Measurements from ENCODE around the gene CHAD.

The CHAD gene

DNA sequence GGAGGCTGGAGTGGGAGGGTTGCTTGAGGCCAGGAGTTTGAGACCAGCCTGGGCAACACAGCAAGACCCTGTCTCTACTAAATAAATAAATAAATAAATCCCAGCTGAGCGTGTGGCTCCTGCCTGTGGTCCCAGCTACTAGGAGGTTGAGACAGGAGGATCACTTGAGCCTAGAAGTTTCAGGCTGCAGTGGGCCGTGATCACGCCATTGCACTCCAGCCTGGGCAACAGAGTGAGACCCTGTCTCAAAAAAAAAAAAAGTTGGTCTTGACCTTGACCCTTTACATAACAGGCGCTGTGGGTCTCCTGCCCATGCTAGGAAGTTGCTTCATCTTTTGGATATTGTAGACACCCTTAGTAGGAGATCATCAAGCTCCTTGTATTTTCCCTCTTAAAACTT is 31.3 kb downstream of the CHAD start:
- Histone ChIP-seq H4K8ac (ENCODE audit: low read length) (no peak overlapping the region), H3K79me1 (replicated peaks; ENCODE audit: low read length, poor library complexity, severe bottlenecking) (peaks cover 22% of the 10 kb centered on the region), H3K4me1 (ENCODE audit: control insufficient read depth, insufficient read depth, low read depth, low read length) (peaks cover 2% of the 10 kb centered on the region), H3K27me3 (ENCODE audit: control insufficient read depth in 1 of 2, insufficient read depth in 1 of 2, low read length in 2 of 2) (no peaks in the 10 kb centered on the region), H3K36me3 (ENCODE audit: control insufficient read depth in 1 of 2, insufficient read depth in 2 of 2, low read depth in 1 of 2, low read length in 2 of 2) (peaks cover 5 to 6% of the 10 kb centered on the region in 2 experiments), H2BK12ac (ENCODE audit: low read length in 2 of 2) (no peak overlapping the region), H3K27ac (ENCODE audit: low read length, poor library complexity, severe bottlenecking) (no peak overlapping the region), H3K18ac (ENCODE audit: low read depth in 1 of 2, low read length in 2 of 2) (no peak overlapping the region), H3K9me3 (ENCODE audit: control insufficient read depth, low read length) (no peaks in the 10 kb centered on the region), H3K14ac (ENCODE audit: low read length in 2 of 2) (no peak overlapping the region), H2AFZ (ENCODE audit: low read depth, low read length) (no peak overlapping the region), H3K23ac (ENCODE audit: low read length in 2 of 2) (no peak overlapping the region), H3K4me3 (ENCODE audit: insufficient read depth in 1 of 2, low read depth in 1 of 2, low read length in 2 of 2) (no peak overlapping the region), H2BK120ac (ENCODE audit: low read depth, low read length) (no peak overlapping the region), H2BK15ac (ENCODE audit: low read depth, poor library complexity, severe bottlenecking) (no peak overlapping the region), H4K91ac (ENCODE audit: low read length) (no peak overlapping the region), H2AK5ac (ENCODE audit: low read length, severe bottlenecking) (no peak overlapping the region), H3K9ac (ENCODE audit: low read length) (no peak overlapping the region), H3K4me2 (ENCODE audit: low read length, poor library complexity, severe bottlenecking) (no peak overlapping the region), H3K4ac (ENCODE audit: low read depth in 1 of 2, low read length in 2 of 2) (no peak overlapping the region), H2BK5ac (ENCODE audit: low read depth, low read length, poor library complexity, severe bottlenecking) (no peak overlapping the region)
- 94% methylated on average over 3 of the region's 4 CpGs for WGBS
- DNase-seq: no peak

DNA sequence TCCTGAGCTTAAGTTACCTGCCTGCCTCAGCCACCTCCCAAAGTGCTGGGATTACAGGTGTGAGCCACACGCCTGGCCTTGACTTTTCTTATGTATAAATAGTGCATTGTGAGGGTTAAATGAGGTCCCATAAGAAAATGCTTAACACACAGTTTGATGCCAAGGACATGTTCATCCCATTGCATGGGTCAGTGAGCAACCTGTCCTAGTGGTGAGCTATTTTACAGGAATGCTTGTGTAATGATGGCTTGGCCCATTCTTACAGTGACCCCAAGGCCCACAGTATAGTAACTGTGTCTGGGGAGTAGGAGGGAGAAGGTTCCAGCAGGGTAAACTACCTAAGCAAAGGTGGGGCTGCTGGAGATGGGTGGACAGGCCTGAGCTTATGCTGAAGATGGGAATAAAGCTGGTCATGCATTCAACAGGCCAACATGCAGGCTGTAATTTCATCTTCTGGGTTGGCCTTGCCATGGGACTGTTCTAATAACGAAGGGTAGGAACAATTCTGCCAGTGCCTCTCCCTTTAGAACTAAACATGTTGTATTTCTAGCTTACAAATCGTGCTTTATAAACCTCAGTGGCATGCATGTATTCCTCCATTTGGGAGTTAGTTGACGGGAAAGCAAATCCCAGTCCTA is 36.4 kb downstream of the CHAD start:
- Histone ChIP-seq H3K14ac (ENCODE audit: low read length in 2 of 2) (no peak overlapping the region), H3K27ac (ENCODE audit: low read length, poor library complexity, severe bottlenecking) (no peak overlapping the region), H4K8ac (ENCODE audit: low read length) (no peak overlapping the region), H2BK12ac (ENCODE audit: low read length in 2 of 2) (no peak overlapping the region), H3K27me3 (ENCODE audit: control insufficient read depth in 1 of 2, insufficient read depth in 1 of 2, low read length in 2 of 2) (no peaks in the 10 kb centered on the region), H2BK120ac (ENCODE audit: low read depth, low read length) (no peak overlapping the region), H3K79me1 (replicated peaks; ENCODE audit: low read length, poor library complexity, severe bottlenecking) (peaks cover 23% of the 10 kb centered on the region), H2BK15ac (ENCODE audit: low read depth, poor library complexity, severe bottlenecking) (no peak overlapping the region), H3K4me2 (ENCODE audit: low read length, poor library complexity, severe bottlenecking) (no peak overlapping the region), H3K4me3 (ENCODE audit: insufficient read depth in 1 of 2, low read depth in 1 of 2, low read length in 2 of 2) (no peak overlapping the region), H3K9me3 (ENCODE audit: control insufficient read depth, low read length) (no peaks in the 10 kb centered on the region), H2AK5ac (ENCODE audit: low read length, severe bottlenecking) (no peak overlapping the region), H4K91ac (ENCODE audit: low read length) (no peak overlapping the region), H3K36me3 (ENCODE audit: control insufficient read depth in 1 of 2, insufficient read depth in 2 of 2, low read depth in 1 of 2, low read length in 2 of 2) (peaks cover 2 to 5% of the 10 kb centered on the region in 2 experiments), H3K4ac (ENCODE audit: low read depth in 1 of 2, low read length in 2 of 2) (no peak overlapping the region), H3K9ac (ENCODE audit: low read length) (no peak overlapping the region), H3K23ac (ENCODE audit: low read length in 2 of 2) (no peak overlapping the region), H2AFZ (ENCODE audit: low read depth, low read length) (no peak overlapping the region), H3K18ac (ENCODE audit: low read depth in 1 of 2, low read length in 2 of 2) (no peak overlapping the region), H3K4me1 (ENCODE audit: control insufficient read depth, insufficient read depth, low read depth, low read length) (peaks cover 9% of the 10 kb centered on the region), H2BK5ac (ENCODE audit: low read depth, low read length, poor library complexity, severe bottlenecking) (no peak overlapping the region)
- WGBS: 95% methylated on average over 4 of the region's 4 CpGs
- DNase-seq: no peak

DNA sequence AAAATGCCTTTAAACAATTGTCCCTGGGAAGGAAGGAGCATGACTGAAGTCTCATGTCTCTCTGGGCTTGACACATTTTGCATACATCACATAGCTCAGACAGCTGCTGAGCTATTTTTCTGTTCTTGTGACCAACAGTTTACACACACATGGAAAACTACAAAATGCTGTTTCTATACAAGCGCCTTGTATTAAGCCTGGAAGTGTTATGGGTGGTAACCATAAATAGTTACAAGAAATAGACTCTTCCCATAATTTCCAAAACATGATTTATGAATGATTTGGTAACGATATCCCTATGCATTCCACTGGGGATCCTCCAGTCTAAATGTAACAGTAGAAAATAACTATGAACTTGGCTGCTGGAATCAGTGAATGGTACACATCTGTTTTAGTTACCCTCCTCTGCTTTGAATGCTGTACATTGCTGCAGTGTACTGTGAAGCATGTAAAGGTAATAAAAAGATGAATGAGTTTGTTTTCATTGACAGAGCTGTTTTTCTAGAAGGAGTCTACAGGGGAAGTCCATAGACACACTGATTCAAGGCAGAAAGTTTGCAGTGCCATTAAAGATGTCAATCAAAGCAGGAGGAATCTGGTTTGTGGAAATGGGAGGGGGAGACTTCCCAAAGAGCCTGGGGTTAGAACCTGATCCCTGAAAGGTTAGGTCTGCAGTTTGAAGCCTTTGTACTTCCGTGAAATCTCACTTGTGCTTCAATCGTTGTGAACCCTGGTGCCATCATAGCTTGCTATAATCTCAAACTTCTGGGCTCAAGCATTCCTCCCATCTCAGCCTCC is 37.7 kb downstream of the CHAD start:
- Histone ChIP-seq H2AFZ (ENCODE audit: low read depth, low read length) (no peak overlapping the region), H4K91ac (ENCODE audit: low read length) (no peak overlapping the region), H3K79me1 (replicated peaks; ENCODE audit: low read length, poor library complexity, severe bottlenecking) (peaks cover 23% of the 10 kb centered on the region), H3K4me3 (ENCODE audit: insufficient read depth in 1 of 2, low read depth in 1 of 2, low read length in 2 of 2) (no peak overlapping the region), H2BK120ac (ENCODE audit: low read depth, low read length) (no peak overlapping the region), H3K4me2 (ENCODE audit: low read length, poor library complexity, severe bottlenecking) (no peak overlapping the region), H3K4me1 (ENCODE audit: control insufficient read depth, insufficient read depth, low read depth, low read length) (peaks cover 15% of the 10 kb centered on the region), H3K27ac (ENCODE audit: low read length, poor library complexity, severe bottlenecking) (no peak overlapping the region), H2BK12ac (ENCODE audit: low read length in 2 of 2) (no peak overlapping the region), H3K4ac (ENCODE audit: low read depth in 1 of 2, low read length in 2 of 2) (no peak overlapping the region), H3K27me3 (ENCODE audit: control insufficient read depth in 1 of 2, insufficient read depth in 1 of 2, low read length in 2 of 2) (no peaks in the 10 kb centered on the region), H4K8ac (ENCODE audit: low read length) (no peak overlapping the region), H2BK5ac (ENCODE audit: low read depth, low read length, poor library complexity, severe bottlenecking) (no peak overlapping the region), H3K9ac (ENCODE audit: low read length) (no peak overlapping the region), H3K23ac (ENCODE audit: low read length in 2 of 2) (no peak overlapping the region), H3K14ac (ENCODE audit: low read length in 2 of 2) (no peak overlapping the region), H3K9me3 (ENCODE audit: control insufficient read depth, low read length) (no peaks in the 10 kb centered on the region), H2BK15ac (ENCODE audit: low read depth, poor library complexity, severe bottlenecking) (no peak overlapping the region), H2AK5ac (ENCODE audit: low read length, severe bottlenecking) (no peak overlapping the region), H3K18ac (ENCODE audit: low read depth in 1 of 2, low read length in 2 of 2) (no peak overlapping the region), H3K36me3 (ENCODE audit: control insufficient read depth in 1 of 2, insufficient read depth in 2 of 2, low read depth in 1 of 2, low read length in 2 of 2) (peaks cover 0 to 2% of the 10 kb centered on the region in 2 experiments)
- WGBS: 38% methylated on average over 2 of the region's 4 CpGs
- no peak for DNase-seq

DNA sequence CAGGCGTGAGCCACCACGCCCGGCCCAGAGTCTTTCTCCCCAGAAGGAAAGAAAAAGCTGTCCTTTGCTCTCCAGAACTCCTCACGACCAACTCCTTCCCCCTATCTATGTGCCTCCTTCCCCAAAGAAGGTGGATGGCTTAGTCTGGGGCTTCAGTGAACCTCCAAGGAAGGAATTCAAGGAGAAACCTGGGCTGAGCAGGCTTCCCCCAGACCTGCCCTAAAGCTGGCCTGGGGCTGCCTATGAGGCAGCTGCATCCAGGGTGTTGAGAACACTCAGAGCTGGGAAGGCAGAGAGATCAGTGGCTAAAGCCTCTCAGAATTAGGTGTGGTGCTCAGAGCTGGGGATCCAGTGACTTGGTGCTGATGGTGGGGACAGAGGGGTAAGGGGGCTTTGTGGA is 38.9 kb downstream of the CHAD start:
- Histone ChIP-seq H3K4me2 (ENCODE audit: low read length, poor library complexity, severe bottlenecking) (no peak overlapping the region), H3K4ac (ENCODE audit: low read depth in 1 of 2, low read length in 2 of 2) (no peak overlapping the region)

More for the DNA sequence above, 38.9 kb downstream of the CHAD start:
- peak overlapping the region; percentile 59 for H2AK5ac ChIP-seq (ENCODE audit: low read length, severe bottlenecking)
- H3K79me1 ChIP-seq (replicated peaks; ENCODE audit: low read length, poor library complexity, severe bottlenecking): peaks cover 19% of the 10 kb centered on the region
- H3K27ac ChIP-seq (ENCODE audit: low read length, poor library complexity, severe bottlenecking): no peak overlapping the region
- no peak overlapping the region for H3K23ac ChIP-seq (ENCODE audit: low read length in 2 of 2)
- no peak overlapping the region for H2AFZ ChIP-seq (ENCODE audit: low read depth, low read length)
- H3K4me3 ChIP-seq (ENCODE audit: insufficient read depth in 1 of 2, low read depth in 1 of 2, low read length in 2 of 2): no peak overlapping the region
- H3K9ac ChIP-seq (ENCODE audit: low read length): no peak overlapping the region
- H2BK5ac ChIP-seq (ENCODE audit: low read depth, low read length, poor library complexity, severe bottlenecking): no peak overlapping the region
- no peak overlapping the region for H3K18ac ChIP-seq (ENCODE audit: low read depth in 1 of 2, low read length in 2 of 2)
- DNase-seq: no peak
- no peak overlapping the region for H4K8ac ChIP-seq (ENCODE audit: low read length)
- no peak overlapping the region for H2BK120ac ChIP-seq (ENCODE audit: low read depth, low read length)
- H3K27me3 ChIP-seq (ENCODE audit: control insufficient read depth in 1 of 2, insufficient read depth in 1 of 2, low read length in 2 of 2): no peaks in the 10 kb centered on the region
- H3K9me3 ChIP-seq (ENCODE audit: control insufficient read depth, low read length): no peaks in the 10 kb centered on the region
- peaks cover 0 to 2% of the 10 kb centered on the region in 2 experiments for H3K36me3 ChIP-seq (ENCODE audit: control insufficient read depth in 1 of 2, insufficient read depth in 2 of 2, low read depth in 1 of 2, low read length in 2 of 2)
- peaks cover 25% of the 10 kb centered on the region for H3K4me1 ChIP-seq (ENCODE audit: control insufficient read depth, insufficient read depth, low read depth, low read length)
- WGBS: no CpG with 5 or more reads among the region's 4 CpGs
- H4K91ac ChIP-seq (ENCODE audit: low read length): no peak overlapping the region
- no peak overlapping the region for H3K14ac ChIP-seq (ENCODE audit: low read length in 2 of 2)
- no peak overlapping the region for H2BK12ac ChIP-seq (ENCODE audit: low read length in 2 of 2)
- no peak overlapping the region for H2BK15ac ChIP-seq (ENCODE audit: low read depth, poor library complexity, severe bottlenecking)
